GM19043 (cell line): ENCODE data around the gene FGF13.
A peak's percentile ranks its signal among the peaks of the same experiment; 100 is the strongest.

Experiments used
- ATAC-seq: cut with Tn5 transposase; IDR thresholded peaks from one replicate; pipeline ENCODE4 v1.9.1; 2021; ENCODE audit warnings: low read depth; ENCODE audit not compliant: unreplicated experiment

The FGF13 gene

GRCh38 chrX:138711399-138712347 is at the start of gene FGF13:
TSS of gene FGF13 (minus strand) at chrX:138711717. CDS start at chrX:138711003, 714 bp downstream.
- ATAC-seq, result no peak

- no peak for ATAC-seq
Measured at GRCh38 chrX:138759217-138759943, 47.9 kb upstream of the FGF13 start.

- ATAC-seq, result no peak
Measured at GRCh38 chrX:138756234-138756633, 44.7 kb upstream of the FGF13 start.

- no peak for ATAC-seq
Measured at GRCh38 chrX:138754861-138755260, 43.3 kb upstream of the FGF13 start.

GRCh38 chrX:138748480-138748879 is 37.0 kb upstream of the FGF13 start:
- no peak for ATAC-seq

- ATAC-seq, result peak; percentile 59
Measured at GRCh38 chrX:138745196-138745595, 33.7 kb upstream of the FGF13 start.

GRCh38 chrX:138742217-138742616 is 30.7 kb upstream of the FGF13 start:
- no peak for ATAC-seq

- no peak for ATAC-seq
Measured at GRCh38 chrX:138740341-138740740, 28.8 kb upstream of the FGF13 start.

- no peak for ATAC-seq
Measured at GRCh38 chrX:138723301-138723700, 11.8 kb upstream of the FGF13 start.

GRCh38 chrX:138719396-138719795 is 7.9 kb upstream of the FGF13 start:
- no peak for ATAC-seq

- no peak for ATAC-seq
Measured at GRCh38 chrX:138718941-138719340, 7.4 kb upstream of the FGF13 start.

- ATAC-seq, result no peak
Measured at GRCh38 chrX:138710866-138711341, 613 bp downstream of the FGF13 start.

GRCh38 chrX:138709886-138710791 is 1.4 kb downstream of the FGF13 start:
- ATAC-seq, result no peak

GRCh38 chrX:138708268-138708667 is 3.2 kb downstream of the FGF13 start:
- no peak for ATAC-seq

GRCh38 chrX:138704596-138704995 is 6.9 kb downstream of the FGF13 start:
- no peak for ATAC-seq

- ATAC-seq, result no peak
Measured at GRCh38 chrX:138704101-138704500, 7.4 kb downstream of the FGF13 start.

- no peak for ATAC-seq
Measured at GRCh38 chrX:138692591-138692990, 18.9 kb downstream of the FGF13 start.

GRCh38 chrX:138691186-138691585 is 20.3 kb downstream of the FGF13 start:
- no peak for ATAC-seq

GRCh38 chrX:138690591-138690990 is 20.9 kb downstream of the FGF13 start:
- ATAC-seq, result no peak

- ATAC-seq, result no peak
Measured at GRCh38 chrX:138683600-138683999, 27.9 kb downstream of the FGF13 start.
